ENCODE results near the gene SFXN3.
A peak's percentile ranks its signal among the peaks of the same experiment; 100 is the strongest.

The SFXN3 gene

GRCh38 chr10:101053516-101053915 is 22.5 kb downstream of the SFXN3 start:
- no peak for DNase-seq (ENCODE audit: low spot score)
- Histone ChIP-seq H3K9me3 (ENCODE audit: severe bottlenecking) (no peaks in the 10 kb centered on the region), H3K27me3 (ENCODE audit: insufficient read depth, poor library complexity, severe bottlenecking) (peaks cover 10% of the 10 kb centered on the region), H3K4me1 (ENCODE audit: insufficient read depth, poor library complexity, severe bottlenecking) (peaks cover 7% of the 10 kb centered on the region), H3K36me3 (ENCODE audit: low read depth) (peaks cover 17% of the 10 kb centered on the region), H3K27ac (ENCODE audit: poor library complexity, severe bottlenecking) (no peak overlapping the region), H3K4me3 (ENCODE audit: severe bottlenecking) (no peak overlapping the region)
- ATAC-seq (ENCODE audit: low read depth) = no peak
- TF ChIP-seq CTCF (IDR thresholded peaks at IDR 0.05; ENCODE audit: poor library complexity, severe bottlenecking) = no peak

- no peak for TF ChIP-seq CTCF (IDR thresholded peaks at IDR 0.05; ENCODE audit: poor library complexity, severe bottlenecking)
- peaks cover 10% of the 10 kb centered on the region for H3K4me1 ChIP-seq (ENCODE audit: insufficient read depth, poor library complexity, severe bottlenecking)
Observed at GRCh38 chr10:101054351-101054750, 23.3 kb downstream of the SFXN3 start.

GRCh38 chr10:101054876-101055275 is 23.8 kb downstream of the SFXN3 start:
- ATAC-seq (ENCODE audit: low read depth) = no peak
- Histone ChIP-seq H3K27me3 (ENCODE audit: insufficient read depth, poor library complexity, severe bottlenecking) (no peaks in the 10 kb centered on the region), H3K27ac (ENCODE audit: poor library complexity, severe bottlenecking) (no peak overlapping the region), H3K36me3 (ENCODE audit: low read depth) (peaks cover 17% of the 10 kb centered on the region), H3K4me1 (ENCODE audit: insufficient read depth, poor library complexity, severe bottlenecking) (peaks cover 12% of the 10 kb centered on the region), H3K4me3 (ENCODE audit: severe bottlenecking) (no peak overlapping the region), H3K9me3 (ENCODE audit: severe bottlenecking) (no peaks in the 10 kb centered on the region)
- no peak for DNase-seq (ENCODE audit: low spot score)
- no peak for TF ChIP-seq CTCF (IDR thresholded peaks at IDR 0.05; ENCODE audit: poor library complexity, severe bottlenecking)

More at GRCh38 chr10:101054351-101054750, 23.3 kb downstream of the SFXN3 start:
- DNase-seq (ENCODE audit: low spot score) (no peak), ATAC-seq (ENCODE audit: low read depth) (no peak)
- H3K27ac ChIP-seq (ENCODE audit: poor library complexity, severe bottlenecking) = no peak overlapping the region
- no peaks in the 10 kb centered on the region for H3K9me3 ChIP-seq (ENCODE audit: severe bottlenecking)
- no peak overlapping the region for H3K4me3 ChIP-seq (ENCODE audit: severe bottlenecking)
- peaks cover 17% of the 10 kb centered on the region for H3K36me3 ChIP-seq (ENCODE audit: low read depth)
- peaks cover 2% of the 10 kb centered on the region for H3K27me3 ChIP-seq (ENCODE audit: insufficient read depth, poor library complexity, severe bottlenecking)

GRCh38 chr10:101055411-101055810 is 24.4 kb downstream of the SFXN3 start:
- DNase-seq (ENCODE audit: low spot score) = no peak
- no peak overlapping the region for H3K4me3 ChIP-seq (ENCODE audit: severe bottlenecking)
- no peak overlapping the region for H3K27ac ChIP-seq (ENCODE audit: poor library complexity, severe bottlenecking)
- peaks cover 17% of the 10 kb centered on the region for H3K36me3 ChIP-seq (ENCODE audit: low read depth)
- H3K4me1 ChIP-seq (ENCODE audit: insufficient read depth, poor library complexity, severe bottlenecking) = peaks cover 12% of the 10 kb centered on the region
- ATAC-seq (ENCODE audit: low read depth) = no peak
- peak; percentile 14 for TF ChIP-seq CTCF (IDR thresholded peaks at IDR 0.05; ENCODE audit: poor library complexity, severe bottlenecking)
- no peaks in the 10 kb centered on the region for H3K9me3 ChIP-seq (ENCODE audit: severe bottlenecking)
- no peaks in the 10 kb centered on the region for H3K27me3 ChIP-seq (ENCODE audit: insufficient read depth, poor library complexity, severe bottlenecking)

GRCh38 chr10:101056365-101057151 is 25.5 kb downstream of the SFXN3 start:
- no peak for TF ChIP-seq CTCF (IDR thresholded peaks at IDR 0.05; ENCODE audit: poor library complexity, severe bottlenecking)
- Histone ChIP-seq H3K9me3 (ENCODE audit: severe bottlenecking) (no peaks in the 10 kb centered on the region), H3K4me1 (ENCODE audit: insufficient read depth, poor library complexity, severe bottlenecking) (peaks cover 12% of the 10 kb centered on the region), H3K27me3 (ENCODE audit: insufficient read depth, poor library complexity, severe bottlenecking) (no peaks in the 10 kb centered on the region), H3K27ac (ENCODE audit: poor library complexity, severe bottlenecking) (no peak overlapping the region), H3K36me3 (ENCODE audit: low read depth) (peaks cover 17% of the 10 kb centered on the region), H3K4me3 (ENCODE audit: severe bottlenecking) (no peak overlapping the region)
- DNase-seq (ENCODE audit: low spot score) (no peak), ATAC-seq (ENCODE audit: low read depth) (no peak)

Data from RWPE2 (cell line).